HG02981 (cell line): ENCODE data around the gene GASK1B.
A peak's percentile ranks its signal among the peaks of the same experiment; 100 is the strongest.

ENCODE experiments used
- ATAC-seq: cut with Tn5 transposase; IDR thresholded peaks from one replicate; pipeline ENCODE4 v1.9.1; 2021; ENCODE audit warnings: mild to moderate bottlenecking, moderate library complexity; ENCODE audit not compliant: unreplicated experiment

Gene GASK1B

GRCh38 chr4:158172261-158173258, at the start of gene GASK1B:
Gene GASK1B, minus strand, starts transcription at chr4:158173025. Its CDS starts 1,650 bp downstream, at chr4:158171375.
- ATAC-seq, result no peak

- ATAC-seq, result no peak
Observed at GRCh38 chr4:158219623-158220022, 46.8 kb upstream of the GASK1B start.

GRCh38 chr4:158217763-158218162, 44.9 kb upstream of the GASK1B start:
- no peak for ATAC-seq

- ATAC-seq, result no peak
Observed at GRCh38 chr4:158214856-158215255, 42.0 kb upstream of the GASK1B start.

- no peak for ATAC-seq
Observed at GRCh38 chr4:158213466-158213865, 40.6 kb upstream of the GASK1B start.

GRCh38 chr4:158211222-158211621, 38.4 kb upstream of the GASK1B start:
- ATAC-seq, result no peak

GRCh38 chr4:158209825-158210807, 37.3 kb upstream of the GASK1B start, which contains the start of gene TMEM144:
Gene TMEM144, plus strand, starts transcription at chr4:158210486. Its CDS starts 2,182 bp downstream, at chr4:158212668.
- peak; percentile 88 for ATAC-seq

- peak; percentile 79 for ATAC-seq
Observed at GRCh38 chr4:158208963-158209640, 36.3 kb upstream of the GASK1B start.

- no peak for ATAC-seq
Observed at GRCh38 chr4:158203929-158204328, 31.1 kb upstream of the GASK1B start.

GRCh38 chr4:158203436-158203835, 30.6 kb upstream of the GASK1B start:
- ATAC-seq, result no peak

- no peak for ATAC-seq
Observed at GRCh38 chr4:158202481-158202880, 29.7 kb upstream of the GASK1B start.

GRCh38 chr4:158201876-158202275, 29.1 kb upstream of the GASK1B start:
- ATAC-seq, result no peak

GRCh38 chr4:158201322-158201721, 28.5 kb upstream of the GASK1B start:
- no peak for ATAC-seq

- ATAC-seq, result no peak
Observed at GRCh38 chr4:158200214-158200613, 27.4 kb upstream of the GASK1B start.

- no peak for ATAC-seq
Observed at GRCh38 chr4:158197194-158197776, 24.5 kb upstream of the GASK1B start.

GRCh38 chr4:158195297-158195696, 22.5 kb upstream of the GASK1B start:
- ATAC-seq, result no peak

- peak; percentile 63 for ATAC-seq
Observed at GRCh38 chr4:158193171-158193749, 20.4 kb upstream of the GASK1B start.

GRCh38 chr4:158192439-158193158, 19.8 kb upstream of the GASK1B start:
- no peak for ATAC-seq

- ATAC-seq, result no peak
Observed at GRCh38 chr4:158190718-158191117, 17.9 kb upstream of the GASK1B start.
